Sigmoid colon (tissue), 7 donors: ENCODE results near the gene HEATR3. TPM values are rescaled to one million over a fixed set of nuclear protein-coding genes. Genes with fewer than 3 reads are reported as not detected.

Experiments
- DNase-seq: peaks from one replicate; pipeline ENCODE4 v3.0.0-alpha.2; 2019
- H3K27ac ChIP-seq, 4 donors: fragments of 200-600 bp; sonication (generic); one replicate each; pipeline ENCODE4 v1.5.1; 2016 to 2019; ENCODE audit warnings: mild to moderate bottlenecking in 1 of 4
- H3K27me3 ChIP-seq, 3 donors: fragments of 200-600 bp; sonication (generic); one replicate each; pipeline ENCODE4 v1.5.1; 2019; ENCODE audit warnings: mild to moderate bottlenecking in 1 of 3
- H3K36me3 ChIP-seq, 4 donors: fragments of 200-600 bp; sonication (generic); one replicate each; pipeline ENCODE4 v1.5.1; 2016 to 2019
- H3K4me1 ChIP-seq, 4 donors: fragments of 200-600 bp; sonication (generic); one replicate each; pipeline ENCODE4 v1.5.1; 2017 to 2019
- H3K4me3 ChIP-seq, 4 donors: fragments of 200-600 bp; sonication (generic); one replicate each; pipeline ENCODE4 v1.5.1; 2017 to 2019; ENCODE audit warnings: mild to moderate bottlenecking in 2 of 4, moderate library complexity in 1 of 4
- H3K9me3 ChIP-seq, 4 donors: fragments of 200-600 bp in 3 of 4; sonication (generic) in 3 of 4; one replicate each; pipeline versions ENCODE4 v1.5.1 to v1.6.1; 2013 to 2019
- EP300 ChIP-seq, 4 donors: sonication (generic); formaldehyde crosslinking; IDR thresholded peaks; one replicate each; pipeline ENCODE4 v1.6.1; 2017; ENCODE audit warnings: antibody characterized with exemption in 4 of 4
- POLR2A ChIP-seq, 2 donors: fragments of 450-650 bp; IDR thresholded peaks; one replicate each; pipeline ENCODE4 v1.6.1; 2016; ENCODE audit warnings: antibody characterized with exemption in 2 of 2, mild to moderate bottlenecking in 2 of 2, moderate library complexity in 2 of 2
- POLR2AphosphoS5 ChIP-seq, 4 donors: sonication (generic); formaldehyde crosslinking; IDR thresholded peaks; one replicate each; pipeline ENCODE4 v1.6.1; 2017; ENCODE audit warnings: antibody characterized with exemption in 4 of 4
- WGBS, 2 donors: extraction: QIAGEN DNeasy Blood & Tissue Kit; methylation state at CpG; one replicate each; pipeline ENCODE4 v1.1.7; 2013; 5-methylcytosine and 5-hydroxymethylcytosine counted together
- intact Hi-C: fragments of 100-400 bp; cut with DNase I; formaldehyde crosslinking; loops from one replicate; pipeline ENCODE4 v1.15.1; 2023
- polyA plus RNA-seq, 3 donors: library from polyadenylated mRNA; stranded (reverse); fragments of 200-250 nt; gene quantifications; one replicate each; pipeline ENCODE4 v1.2.3, GENCODE V29; 2013
- total RNA-seq, 4 donors: library from RNA; depleted of rRNA; stranded (reverse); fragments of >200 nt; gene quantifications; one replicate each; pipeline ENCODE4 v1.1.0, GENCODE V29; 2016
- TF ChIP-seq, protein P1 (sequence below), 4 experiments: fragments of 450-650 bp in 3 of 4; fragments of 200-600 bp in 1 of 4; IDR thresholded peaks; one replicate each; pipeline ENCODE4 v1.5.1; 2016 to 2019; ENCODE audit warnings: antibody characterized with exemption in 4 of 4, mild to moderate bottlenecking in 3 of 4, moderate library complexity in 2 of 4
- donor health status: healthy with polysubstance abuse.
- donor health status: Bipolar disorder and iron deficiency.
- donor health status: healthy.

The HEATR3 gene
- total and polyA plus RNA-seq, 7 donors: 5.4 to 20.5 (median 14.0) TPM

DNA sequence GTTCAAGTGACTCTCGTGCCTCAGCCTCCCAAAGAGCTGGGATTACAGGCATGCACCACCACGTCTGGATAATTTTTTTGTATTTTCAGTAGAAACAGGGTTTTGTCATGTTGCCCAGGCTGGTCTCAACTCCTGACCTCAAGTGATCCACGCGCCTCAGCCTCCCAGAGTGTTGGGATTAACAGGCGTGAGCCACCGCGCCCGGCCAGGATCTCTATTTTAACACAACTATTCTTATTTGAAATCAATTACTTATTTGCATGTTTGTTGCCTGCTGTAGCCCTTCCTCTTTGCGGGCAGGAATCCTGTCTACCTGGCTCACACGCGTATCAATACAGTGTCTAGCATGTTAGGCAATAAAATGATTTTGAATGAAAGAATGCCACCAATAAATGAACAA is 41.6 kb upstream of the HEATR3 start:
- DNase-seq: no peak
- H3K36me3 ChIP-seq: peaks cover 0 to 3% (median 0%) of the 10 kb centered on the region in 4 donors
- H3K4me1 ChIP-seq: peaks cover 0 to 35% (median 21%) of the 10 kb centered on the region in 4 donors
- no peaks in the 10 kb centered on the region for H3K9me3 ChIP-seq
- H3K27ac ChIP-seq: no peak overlapping the region
- H3K4me3 ChIP-seq: no peak overlapping the region
- TF ChIP-seq POLR2A (IDR thresholded peaks at IDR 0.05): no peak
- TF ChIP-seq, protein P1, sequence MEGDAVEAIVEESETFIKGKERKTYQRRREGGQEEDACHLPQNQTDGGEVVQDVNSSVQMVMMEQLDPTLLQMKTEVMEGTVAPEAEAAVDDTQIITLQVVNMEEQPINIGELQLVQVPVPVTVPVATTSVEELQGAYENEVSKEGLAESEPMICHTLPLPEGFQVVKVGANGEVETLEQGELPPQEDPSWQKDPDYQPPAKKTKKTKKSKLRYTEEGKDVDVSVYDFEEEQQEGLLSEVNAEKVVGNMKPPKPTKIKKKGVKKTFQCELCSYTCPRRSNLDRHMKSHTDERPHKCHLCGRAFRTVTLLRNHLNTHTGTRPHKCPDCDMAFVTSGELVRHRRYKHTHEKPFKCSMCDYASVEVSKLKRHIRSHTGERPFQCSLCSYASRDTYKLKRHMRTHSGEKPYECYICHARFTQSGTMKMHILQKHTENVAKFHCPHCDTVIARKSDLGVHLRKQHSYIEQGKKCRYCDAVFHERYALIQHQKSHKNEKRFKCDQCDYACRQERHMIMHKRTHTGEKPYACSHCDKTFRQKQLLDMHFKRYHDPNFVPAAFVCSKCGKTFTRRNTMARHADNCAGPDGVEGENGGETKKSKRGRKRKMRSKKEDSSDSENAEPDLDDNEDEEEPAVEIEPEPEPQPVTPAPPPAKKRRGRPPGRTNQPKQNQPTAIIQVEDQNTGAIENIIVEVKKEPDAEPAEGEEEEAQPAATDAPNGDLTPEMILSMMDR (IDR thresholded peaks at IDR 0.05): no peak
- TF ChIP-seq POLR2AphosphoS5 (IDR thresholded peaks at IDR 0.05): no peak
- intact Hi-C loops: loop anchor here (2.0 to 10.0 kb wide), 5 partner anchors 129 to 783 kb away; partner anchors contain the start of genes BRD7, NKD1 and TENT4B
- WGBS, 2 donors: 67 to 85% methylated on average over 11 of the region's 11 CpGs
- no peaks in the 10 kb centered on the region for H3K27me3 ChIP-seq

- Histone ChIP-seq H3K27ac (peak within 1 kb of the TSS; percentile 84 to 91 (median 88)), H3K36me3 (peaks cover 0 to 10% (median 0%) of the 10 kb centered on the region in 4 donors), H3K4me3 (peak within 1 kb of the TSS; percentile 89 to 100 (median 100)), H3K9me3 (no peaks in the 10 kb centered on the region), H3K4me1 (peaks cover 0 to 35% (median 21%) of the 10 kb centered on the region in 4 donors), H3K27me3 (no peaks in the 10 kb centered on the region)
- intact Hi-C loops: loop anchor here (1.0 to 10.0 kb wide), 7 partner anchors 41 to 782 kb away; partner anchors contain the start of genes BRD7, NKD1 and TENT4B
- TF ChIP-seq POLR2A (IDR thresholded peaks at IDR 0.05) (peak; percentile 38 to 53), POLR2AphosphoS5 (IDR thresholded peaks at IDR 0.05) (peak; percentile 62 to 89 (median 84)), EP300 (IDR thresholded peaks at IDR 0.05) (peak in 1 of 4 donors; percentile 44)
- TF ChIP-seq, protein P1 (IDR thresholded peaks at IDR 0.05): peak; percentile 99 to 100 (median 100)
- DNase-seq: peak; percentile 98
- WGBS, 2 donors: 0 to 1% methylated on average over 65 of the region's 65 CpGs
Observed at GRCh38 chr16:50024684-50025536, 40.9 kb upstream of the HEATR3 start, which contains the start of gene CNEP1R1. Gene CNEP1R1 (plus strand): TSS chr16:50025225. CDS start chr16:50025316, 91 bp downstream.

DNA sequence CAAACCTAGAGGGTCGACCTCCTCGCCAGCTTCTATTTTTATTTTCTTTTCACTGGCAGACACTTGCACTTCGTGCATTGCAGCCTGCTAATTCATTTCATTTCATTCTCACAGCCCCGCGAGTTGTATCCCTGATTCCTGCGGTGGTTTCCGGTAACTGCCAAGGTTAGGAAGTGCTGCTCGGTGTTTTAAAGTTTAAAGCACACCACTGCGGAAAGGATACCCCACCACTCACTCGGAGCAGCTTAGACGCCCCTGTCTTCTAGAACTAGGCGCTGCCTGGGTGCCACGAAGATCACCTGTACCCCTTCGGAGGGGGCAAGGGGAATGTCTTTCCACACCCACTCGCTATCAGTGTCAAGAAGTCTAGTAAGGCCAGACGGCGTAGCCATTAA is 40.2 kb upstream of the HEATR3 start:
- H3K36me3 ChIP-seq: peaks cover 0 to 16% (median 0%) of the 10 kb centered on the region in 4 donors
- peak overlapping the region; percentile 84 to 91 (median 88) for H3K27ac ChIP-seq
- intact Hi-C loops: loop anchor here (1.0 to 10.0 kb wide), 6 partner anchors 41 to 639 kb away; partner anchors contain the start of genes BRD7, NKD1 and TENT4B
- 0% methylated on average over 17 of the region's 17 CpGs for WGBS, 2 donors
- TF ChIP-seq, protein P1 (IDR thresholded peaks at IDR 0.05): no peak
- TF ChIP-seq POLR2A (IDR thresholded peaks at IDR 0.05) (no peak), EP300 (IDR thresholded peaks at IDR 0.05) (no peak), POLR2AphosphoS5 (IDR thresholded peaks at IDR 0.05) (no peak)
- H3K4me3 ChIP-seq: peak overlapping the region; percentile 89 to 100 (median 100)
- no peak for DNase-seq
- H3K27me3 ChIP-seq: no peaks in the 10 kb centered on the region
- H3K4me1 ChIP-seq: peaks cover 0 to 35% (median 21%) of the 10 kb centered on the region in 4 donors
- H3K9me3 ChIP-seq: no peaks in the 10 kb centered on the region

- 97 to 98% methylated on average over 5 of the region's 5 CpGs for WGBS, 2 donors
- no peaks in the 10 kb centered on the region for H3K9me3 ChIP-seq
- no peak for DNase-seq
- H3K27ac ChIP-seq: no peak overlapping the region
- peaks cover 0 to 35% (median 21%) of the 10 kb centered on the region in 4 donors for H3K4me1 ChIP-seq
- H3K27me3 ChIP-seq: no peaks in the 10 kb centered on the region
- peaks cover 0 to 39% (median 0%) of the 10 kb centered on the region in 4 donors for H3K36me3 ChIP-seq
- TF ChIP-seq, protein P1 (IDR thresholded peaks at IDR 0.05): no peak
- TF ChIP-seq EP300 (IDR thresholded peaks at IDR 0.05) (no peak), POLR2AphosphoS5 (IDR thresholded peaks at IDR 0.05) (no peak), POLR2A (IDR thresholded peaks at IDR 0.05) (no peak)
- intact Hi-C loops: loop anchor here (10.0 kb wide), 1 partner anchor 517 kb away; the partner anchor contains the start of gene NKD1
- no peak overlapping the region for H3K4me3 ChIP-seq
Observed at GRCh38 chr16:50027829-50028228, 37.9 kb upstream of the HEATR3 start.
